ENCODE results near the gene RSPH1. TPM values are rescaled to one million over a fixed set of nuclear protein-coding genes. Genes with fewer than 3 reads are reported as not detected.

The RSPH1 gene
- total RNA-seq, 1 donor from 2014 or later, result 0.29 TPM

DNA sequence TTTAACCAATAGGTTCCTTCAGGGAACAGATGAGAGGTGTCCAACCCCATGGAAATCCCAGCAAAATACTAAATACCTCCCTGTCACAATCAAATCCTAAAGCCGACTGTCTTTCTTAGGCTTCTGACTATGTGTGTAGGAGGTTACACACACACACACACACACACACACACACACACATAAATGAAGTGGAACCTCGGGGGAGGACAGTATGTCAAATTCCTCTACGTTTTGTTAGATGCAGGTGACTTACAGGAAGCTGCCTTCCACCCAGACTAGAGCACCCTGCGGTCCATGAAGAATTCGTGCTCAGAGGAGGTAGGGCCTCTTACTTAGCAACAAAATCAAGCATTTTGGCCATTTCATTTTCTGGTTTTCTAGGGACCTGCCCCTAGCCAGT lies 16.4 kb downstream of the RSPH1 start:
- TF ChIP-seq, protein P1, sequence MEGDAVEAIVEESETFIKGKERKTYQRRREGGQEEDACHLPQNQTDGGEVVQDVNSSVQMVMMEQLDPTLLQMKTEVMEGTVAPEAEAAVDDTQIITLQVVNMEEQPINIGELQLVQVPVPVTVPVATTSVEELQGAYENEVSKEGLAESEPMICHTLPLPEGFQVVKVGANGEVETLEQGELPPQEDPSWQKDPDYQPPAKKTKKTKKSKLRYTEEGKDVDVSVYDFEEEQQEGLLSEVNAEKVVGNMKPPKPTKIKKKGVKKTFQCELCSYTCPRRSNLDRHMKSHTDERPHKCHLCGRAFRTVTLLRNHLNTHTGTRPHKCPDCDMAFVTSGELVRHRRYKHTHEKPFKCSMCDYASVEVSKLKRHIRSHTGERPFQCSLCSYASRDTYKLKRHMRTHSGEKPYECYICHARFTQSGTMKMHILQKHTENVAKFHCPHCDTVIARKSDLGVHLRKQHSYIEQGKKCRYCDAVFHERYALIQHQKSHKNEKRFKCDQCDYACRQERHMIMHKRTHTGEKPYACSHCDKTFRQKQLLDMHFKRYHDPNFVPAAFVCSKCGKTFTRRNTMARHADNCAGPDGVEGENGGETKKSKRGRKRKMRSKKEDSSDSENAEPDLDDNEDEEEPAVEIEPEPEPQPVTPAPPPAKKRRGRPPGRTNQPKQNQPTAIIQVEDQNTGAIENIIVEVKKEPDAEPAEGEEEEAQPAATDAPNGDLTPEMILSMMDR (IDR thresholded peaks at IDR 0.05; ENCODE audit: insufficient read depth, low read length, poor library complexity, severe bottlenecking), result no peak
- no peaks in the 10 kb centered on the region for H3K36me3 ChIP-seq (ENCODE audit: control insufficient read depth, insufficient read depth, low read length)
- H3K27me3 ChIP-seq (ENCODE audit: control insufficient read depth, insufficient read depth, low read length), result no peaks in the 10 kb centered on the region
- DNase-seq (ENCODE audit: low read depth), result no peak
- H3K4me3 ChIP-seq (ENCODE audit: low read depth, low read length), result no peak overlapping the region

DNA sequence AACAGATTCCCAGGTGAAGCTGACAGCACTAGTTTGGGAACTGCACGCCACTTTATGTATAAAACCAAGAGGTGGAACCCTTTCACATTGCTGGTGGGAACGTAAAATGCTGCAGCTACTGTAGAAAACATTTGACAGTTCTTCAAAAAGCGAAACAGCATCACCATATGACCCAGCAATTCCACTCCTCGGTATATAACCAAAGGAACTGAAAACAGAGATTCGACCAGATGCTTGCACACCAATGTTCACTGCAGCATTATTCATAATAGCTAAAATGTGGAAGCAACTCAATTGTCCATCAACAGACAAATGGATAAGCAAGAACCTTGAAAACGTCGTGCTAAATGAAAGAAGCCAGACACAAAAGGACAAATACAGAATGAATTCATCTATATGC lies 17.5 kb downstream of the RSPH1 start:
- Histone ChIP-seq H3K4me3 (ENCODE audit: low read depth, low read length) (no peak overlapping the region), H3K27me3 (ENCODE audit: control insufficient read depth, insufficient read depth, low read length) (no peaks in the 10 kb centered on the region), H3K36me3 (ENCODE audit: control insufficient read depth, insufficient read depth, low read length) (no peaks in the 10 kb centered on the region)
- TF ChIP-seq, protein P1 (IDR thresholded peaks at IDR 0.05; ENCODE audit: insufficient read depth, low read length, poor library complexity, severe bottlenecking), result no peak
- DNase-seq (ENCODE audit: low read depth), result no peak

DNA sequence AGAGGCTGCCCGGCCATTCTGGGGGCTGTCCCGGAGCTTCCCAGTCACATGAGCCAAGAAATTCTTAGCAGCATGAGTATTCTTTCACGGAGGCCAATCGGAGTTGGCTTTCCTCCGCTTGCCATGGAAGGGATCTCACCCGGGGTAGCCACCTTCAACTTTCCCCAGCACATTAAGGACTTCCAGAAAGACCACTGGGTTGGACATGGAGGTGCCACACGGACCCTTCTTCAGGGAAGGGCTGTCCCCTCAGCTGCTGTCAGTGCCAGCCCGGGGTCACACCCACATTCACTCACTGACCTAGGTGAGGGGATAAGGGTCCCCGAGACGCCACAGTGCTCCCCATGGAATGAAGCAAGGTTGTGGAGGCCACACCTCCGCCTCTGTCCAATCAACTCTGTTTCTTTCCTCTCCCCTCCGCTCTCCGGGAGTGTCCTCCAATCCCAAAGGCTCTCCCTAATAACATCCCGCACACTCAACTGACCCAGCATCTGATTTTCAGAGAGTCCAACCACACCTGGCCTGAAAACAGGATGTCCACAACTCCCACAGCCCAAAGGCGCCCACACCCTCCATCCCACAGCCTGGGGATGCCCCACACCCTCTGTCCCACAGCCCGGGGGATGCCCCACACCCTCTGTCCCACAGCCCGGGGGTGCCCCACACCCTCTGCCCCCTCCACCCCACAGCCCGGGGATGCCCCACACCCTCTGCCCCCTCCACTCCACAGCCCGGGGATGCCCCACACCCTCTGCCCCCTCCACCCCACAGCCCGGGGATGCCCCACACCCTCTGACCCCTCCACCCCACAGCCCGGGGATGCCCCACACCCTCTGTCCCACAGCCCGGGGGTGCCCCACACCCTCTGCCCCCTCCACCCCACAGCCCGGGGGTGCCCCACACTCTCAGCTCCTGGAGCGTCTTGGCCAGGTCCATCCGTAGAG lies 19.4 kb downstream of the RSPH1 start:
- TF ChIP-seq, protein P1 (IDR thresholded peaks at IDR 0.05; ENCODE audit: insufficient read depth, low read length, poor library complexity, severe bottlenecking), result no peak
- Histone ChIP-seq H3K4me3 (ENCODE audit: low read depth, low read length) (no peak overlapping the region), H3K27me3 (ENCODE audit: control insufficient read depth, insufficient read depth, low read length) (no peaks in the 10 kb centered on the region), H3K36me3 (ENCODE audit: control insufficient read depth, insufficient read depth, low read length) (no peaks in the 10 kb centered on the region)
- no peak for DNase-seq (ENCODE audit: low read depth)

DNA sequence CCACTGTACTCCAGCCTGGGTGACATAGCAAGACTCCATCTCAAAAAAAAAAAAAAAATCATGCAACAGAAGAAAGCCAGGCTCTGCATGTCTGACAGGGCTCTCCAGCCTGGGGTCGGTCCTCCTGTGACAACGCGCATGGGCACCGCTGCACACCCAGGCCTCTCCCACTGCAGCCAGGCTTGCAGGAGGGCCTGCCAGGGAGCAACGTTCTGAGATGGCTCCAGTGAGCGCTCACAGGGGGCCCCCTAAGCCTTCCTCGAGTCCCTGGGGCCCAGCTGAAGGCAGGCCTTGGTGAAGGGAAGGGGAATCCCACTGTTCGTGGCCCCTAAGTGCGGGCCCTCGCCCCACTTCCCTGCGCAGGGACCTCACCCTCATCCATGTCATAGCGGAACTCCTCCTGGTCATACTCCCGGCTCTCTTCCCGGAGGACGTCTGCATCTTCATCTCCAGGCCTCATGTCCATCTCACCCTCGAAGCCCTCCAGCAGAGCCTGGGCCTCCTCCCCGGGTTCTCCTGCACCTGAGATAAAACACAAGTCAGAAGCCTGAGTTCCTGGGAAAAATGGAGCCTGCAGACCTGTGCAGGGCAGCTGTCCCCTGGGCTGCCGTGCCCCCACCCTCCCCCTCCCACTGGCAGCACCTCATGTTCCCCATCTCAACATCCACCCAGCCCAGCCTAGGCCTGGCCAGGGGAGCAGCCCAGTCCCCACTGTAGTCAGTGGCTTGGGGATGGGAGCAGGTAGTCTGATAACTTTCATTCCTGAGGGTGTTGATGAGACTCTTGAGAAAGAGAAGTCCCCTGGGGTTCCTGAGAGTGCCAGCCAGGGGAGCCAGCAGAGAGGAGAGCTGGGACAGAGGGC lies 20.3 kb downstream of the RSPH1 start:
- TF ChIP-seq, protein P1 (IDR thresholded peaks at IDR 0.05; ENCODE audit: insufficient read depth, low read length, poor library complexity, severe bottlenecking), result no peak
- Histone ChIP-seq H3K27me3 (ENCODE audit: control insufficient read depth, insufficient read depth, low read length) (no peaks in the 10 kb centered on the region), H3K36me3 (ENCODE audit: control insufficient read depth, insufficient read depth, low read length) (no peaks in the 10 kb centered on the region), H3K4me3 (ENCODE audit: low read depth, low read length) (no peak overlapping the region)
- DNase-seq (ENCODE audit: low read depth), result no peak

DNA sequence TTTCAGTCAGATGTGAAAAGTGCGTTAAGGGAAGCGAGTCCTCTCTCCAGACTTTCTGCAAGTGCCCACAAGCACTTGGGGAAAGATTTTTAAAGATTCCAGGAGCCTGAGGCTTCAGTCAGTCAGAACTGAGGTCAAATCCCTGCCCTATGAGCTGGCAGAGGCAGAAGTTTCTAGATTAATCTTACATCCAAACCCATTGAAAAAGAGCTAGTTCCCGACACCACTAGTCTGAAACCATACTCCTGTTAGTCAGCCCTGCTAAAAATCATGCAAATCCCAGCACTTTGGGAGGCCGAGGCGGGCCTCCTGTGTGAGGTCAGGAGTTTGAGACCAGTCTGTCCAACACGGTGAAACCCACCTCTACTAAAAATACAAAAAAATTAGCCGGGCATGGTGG lies 21.0 kb downstream of the RSPH1 start:
- TF ChIP-seq, protein P1 (IDR thresholded peaks at IDR 0.05; ENCODE audit: insufficient read depth, low read length, poor library complexity, severe bottlenecking), result no peak
- Histone ChIP-seq H3K4me3 (ENCODE audit: low read depth, low read length) (no peak overlapping the region), H3K27me3 (ENCODE audit: control insufficient read depth, insufficient read depth, low read length) (no peaks in the 10 kb centered on the region), H3K36me3 (ENCODE audit: control insufficient read depth, insufficient read depth, low read length) (no peaks in the 10 kb centered on the region)
- DNase-seq (ENCODE audit: low read depth), result peak; percentile 29

Data from kidney epithelial cell (primary cell).